ENCODE measurements around the gene GRIP1.
A peak's percentile ranks its signal among the peaks of the same experiment; 100 is the strongest.

Gene GRIP1

DNA sequence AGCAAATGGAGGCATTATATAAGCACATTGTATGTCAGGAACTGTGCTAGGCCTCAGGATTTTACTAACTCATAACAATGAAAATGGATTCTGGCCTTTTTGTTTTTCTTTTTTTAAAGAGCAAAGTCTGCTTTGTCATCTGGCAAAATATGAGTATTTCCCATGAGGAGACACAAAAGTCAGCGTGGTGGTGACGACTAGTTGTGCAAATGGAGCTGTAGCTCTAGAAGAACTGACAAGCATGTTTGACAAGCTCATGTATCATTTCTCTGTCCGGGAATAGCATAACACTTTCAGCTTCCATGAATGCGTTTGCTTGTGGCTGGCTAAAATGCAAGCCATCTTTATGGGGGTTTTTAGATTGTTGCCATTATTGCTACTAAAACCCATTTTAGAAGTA is 248.8 kb downstream of the GRIP1 start:
- DNase-seq = no peak

DNA sequence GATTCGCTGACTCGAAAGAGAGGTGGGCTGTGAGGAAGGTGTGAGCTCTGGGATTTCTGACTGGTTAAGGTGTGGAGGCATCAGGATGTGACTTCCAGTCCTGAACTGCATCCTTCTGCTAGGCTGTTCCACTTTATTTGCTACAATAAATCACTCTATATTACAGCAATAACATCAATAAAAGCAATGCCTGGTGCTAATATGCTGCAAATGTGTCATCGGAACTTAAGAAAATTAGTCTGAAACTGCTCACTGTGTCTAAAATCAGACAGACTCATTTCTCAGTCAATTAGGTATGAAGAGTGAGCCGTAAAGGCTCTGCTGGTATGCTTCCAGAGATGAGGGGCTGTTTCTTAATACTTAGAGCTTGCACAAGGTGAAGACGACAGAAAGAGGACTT is 250.0 kb downstream of the GRIP1 start:
- no peak for DNase-seq

DNA sequence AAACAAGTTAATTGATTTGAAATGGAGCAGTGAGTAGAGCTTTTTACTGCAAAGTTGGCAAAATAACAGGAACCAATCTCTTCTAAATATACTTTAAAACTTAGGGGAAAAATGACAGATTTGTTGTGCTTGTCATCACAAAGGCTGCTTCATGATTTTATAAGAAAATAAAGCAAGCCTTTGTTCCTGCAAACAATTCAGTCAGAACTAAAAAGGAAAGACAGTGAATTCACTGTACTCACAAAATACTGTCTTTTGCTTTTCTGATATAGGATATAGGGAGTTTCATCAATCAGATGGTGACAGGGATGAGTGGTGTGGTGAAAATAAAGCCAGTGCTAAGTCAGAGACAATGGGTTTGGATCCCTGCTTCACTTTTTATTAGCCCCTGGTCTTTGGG is 250.6 kb downstream of the GRIP1 start:
- DNase-seq = no peak

DNA sequence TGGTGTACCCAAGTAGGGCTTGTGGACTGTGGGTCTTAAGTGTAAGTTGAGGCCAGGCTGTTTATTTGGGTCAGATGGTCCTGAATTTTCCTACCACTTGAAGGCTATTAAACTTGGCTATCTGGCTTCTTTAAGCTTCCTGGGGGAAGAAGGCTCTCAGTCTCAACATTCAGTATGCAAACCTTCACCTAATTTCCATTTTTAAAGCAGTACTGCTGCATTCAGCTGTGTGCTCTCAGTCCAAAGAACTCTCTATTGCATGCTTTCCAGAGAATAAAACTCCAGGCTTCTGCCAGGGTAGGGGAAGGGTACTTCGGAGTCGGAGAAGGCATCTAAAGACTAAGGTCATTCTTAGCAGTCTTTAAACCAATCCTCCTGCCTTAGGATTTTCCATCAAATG is 252.2 kb downstream of the GRIP1 start:
- DNase-seq = no peak

DNA sequence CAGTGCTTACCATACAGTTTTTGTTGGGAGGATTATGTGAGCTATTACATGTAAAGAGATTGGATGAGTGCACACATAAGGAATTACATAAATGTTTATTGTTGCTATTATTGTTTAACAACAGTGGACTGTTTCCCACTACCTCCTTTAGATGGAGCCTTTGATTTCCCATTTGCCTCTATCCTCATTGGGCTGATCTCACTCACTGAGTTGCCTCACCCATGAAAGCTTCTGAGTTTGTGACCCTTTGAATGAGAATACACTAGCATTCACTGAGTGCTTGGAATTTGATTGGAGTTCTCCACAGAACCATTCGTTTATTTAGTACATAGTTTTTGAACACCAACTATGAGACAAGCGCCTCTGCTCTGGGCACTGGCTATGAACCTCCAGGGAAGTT is 255.6 kb downstream of the GRIP1 start:
- DNase-seq = no peak

DNA sequence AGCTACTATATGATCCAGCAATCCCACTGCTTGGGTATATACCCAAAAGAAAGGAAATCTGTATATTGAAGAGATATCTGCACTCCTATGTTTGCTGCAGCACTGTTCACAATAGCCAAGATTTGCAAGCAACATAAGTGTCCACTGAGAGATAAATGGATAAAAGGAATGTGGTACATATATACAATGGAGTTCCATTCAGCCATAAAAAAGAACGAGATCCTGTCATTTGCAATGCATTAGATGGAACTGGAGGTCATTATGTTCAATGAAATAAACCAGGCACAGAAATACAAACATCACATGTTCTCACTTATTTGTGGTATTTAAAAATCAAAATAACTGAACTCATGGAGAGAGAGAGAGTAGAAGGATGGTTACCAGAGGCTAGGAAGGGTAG is 260.0 kb downstream of the GRIP1 start:
- no peak for DNase-seq

DNA sequence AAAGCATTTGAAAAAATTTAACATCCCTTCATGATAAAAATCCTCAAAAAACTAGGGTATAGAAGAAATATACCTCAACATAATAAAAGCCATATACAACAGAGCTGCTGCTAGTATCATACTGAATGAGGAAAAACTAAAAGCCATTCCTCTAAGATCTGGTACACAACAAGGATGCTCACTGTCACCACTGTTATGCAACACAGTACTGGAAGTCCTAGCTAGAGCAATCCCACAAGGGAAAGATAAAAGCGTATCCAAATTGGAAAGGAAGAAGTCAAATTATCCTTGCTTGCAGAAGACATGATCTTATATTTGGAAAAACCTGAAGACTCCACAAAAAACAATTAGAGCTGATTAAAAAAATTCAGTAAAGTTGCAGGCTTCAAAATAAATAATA is 261.7 kb downstream of the GRIP1 start:
- no peak for DNase-seq

DNA sequence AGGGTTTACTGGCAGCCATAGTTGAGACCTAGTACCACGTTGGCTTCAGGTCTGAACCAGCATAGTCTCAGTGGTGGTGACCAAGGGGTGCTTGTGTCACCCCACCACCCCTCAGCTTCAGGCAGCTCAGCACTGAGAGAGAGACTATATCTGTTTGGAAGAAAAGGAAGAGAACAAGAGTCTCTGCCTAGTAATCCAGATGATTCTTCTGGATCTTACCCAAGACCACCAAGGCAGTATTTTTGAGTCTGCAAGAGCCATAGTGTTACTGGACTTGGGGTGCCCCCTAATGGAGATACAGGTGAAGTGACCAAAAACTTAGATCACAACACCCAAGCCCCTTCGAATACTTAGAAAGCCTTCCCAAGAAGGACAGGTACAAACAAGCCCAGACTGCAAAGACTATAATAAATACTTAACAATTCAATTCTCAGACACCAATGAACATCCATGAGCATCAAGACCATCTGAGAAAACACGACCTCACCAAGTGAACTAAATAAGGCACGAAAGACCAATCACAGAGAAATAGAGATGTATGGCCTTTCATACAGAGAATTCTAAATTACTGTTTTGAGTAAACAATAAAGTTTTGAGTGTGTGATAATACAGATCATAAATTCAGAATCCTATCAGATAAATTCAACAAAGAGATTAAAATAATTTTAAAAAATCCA is 269.5 kb downstream of the GRIP1 start:
- DNase-seq = peak; percentile 57

DNA sequence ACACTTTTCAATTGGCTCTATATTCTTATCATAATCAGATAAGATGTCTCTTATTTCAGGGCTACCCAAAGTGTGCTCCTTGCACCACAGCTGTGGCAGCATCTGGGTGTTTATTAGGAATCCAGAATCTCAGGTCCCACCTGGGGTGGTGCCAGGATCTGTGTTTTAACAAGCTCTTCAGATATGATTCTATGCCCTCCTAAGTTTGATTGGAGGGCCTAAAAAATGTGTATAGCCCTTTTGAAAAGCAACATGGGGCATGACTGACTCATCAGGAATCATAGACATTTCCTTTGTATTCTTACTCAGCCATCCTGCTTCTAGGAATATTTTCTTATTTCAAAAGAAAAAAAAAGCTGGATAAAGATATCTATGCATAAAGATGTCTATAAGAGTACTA is 273.5 kb downstream of the GRIP1 start:
- DNase-seq = no peak

DNA sequence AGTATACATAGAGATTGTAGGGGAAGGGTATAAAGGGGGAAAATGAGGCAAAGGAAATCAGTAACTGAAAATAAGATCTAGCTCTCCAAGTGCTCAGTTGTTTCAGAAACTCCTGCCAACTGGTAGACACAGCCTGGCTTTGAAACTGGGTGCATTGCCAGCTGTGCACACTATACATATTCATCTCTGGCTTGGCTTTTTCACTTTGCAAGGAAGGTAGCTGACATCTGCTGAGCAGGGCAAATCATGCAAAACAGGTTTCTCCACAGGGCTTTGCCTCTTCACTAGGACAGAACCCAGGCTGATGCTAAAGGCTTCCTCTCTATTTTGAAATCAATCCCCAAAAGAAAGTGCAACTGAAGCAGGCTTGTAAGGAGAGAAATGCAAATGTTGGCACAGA is 275.1 kb downstream of the GRIP1 start:
- peak; percentile 63 for DNase-seq

DNA sequence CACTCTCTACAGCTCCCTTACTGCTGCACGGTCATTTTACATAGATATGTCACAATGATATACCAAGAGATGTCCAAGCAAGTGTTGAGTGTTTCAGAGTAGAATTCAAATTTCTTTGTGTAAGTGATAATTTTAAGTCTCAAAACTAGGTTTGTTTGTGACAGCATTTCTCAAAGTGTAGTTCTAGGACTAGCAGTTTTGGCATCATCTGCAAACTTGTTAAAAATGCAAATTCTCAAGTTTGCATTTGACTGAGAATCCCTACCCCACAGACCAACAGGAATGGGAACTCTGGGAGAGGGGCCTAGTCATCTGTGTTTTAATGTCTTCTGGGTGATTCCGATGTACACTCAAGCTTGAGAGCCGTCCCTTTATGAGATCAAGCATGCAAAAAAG is 279.0 kb downstream of the GRIP1 start:
- DNase-seq = no peak

DNA sequence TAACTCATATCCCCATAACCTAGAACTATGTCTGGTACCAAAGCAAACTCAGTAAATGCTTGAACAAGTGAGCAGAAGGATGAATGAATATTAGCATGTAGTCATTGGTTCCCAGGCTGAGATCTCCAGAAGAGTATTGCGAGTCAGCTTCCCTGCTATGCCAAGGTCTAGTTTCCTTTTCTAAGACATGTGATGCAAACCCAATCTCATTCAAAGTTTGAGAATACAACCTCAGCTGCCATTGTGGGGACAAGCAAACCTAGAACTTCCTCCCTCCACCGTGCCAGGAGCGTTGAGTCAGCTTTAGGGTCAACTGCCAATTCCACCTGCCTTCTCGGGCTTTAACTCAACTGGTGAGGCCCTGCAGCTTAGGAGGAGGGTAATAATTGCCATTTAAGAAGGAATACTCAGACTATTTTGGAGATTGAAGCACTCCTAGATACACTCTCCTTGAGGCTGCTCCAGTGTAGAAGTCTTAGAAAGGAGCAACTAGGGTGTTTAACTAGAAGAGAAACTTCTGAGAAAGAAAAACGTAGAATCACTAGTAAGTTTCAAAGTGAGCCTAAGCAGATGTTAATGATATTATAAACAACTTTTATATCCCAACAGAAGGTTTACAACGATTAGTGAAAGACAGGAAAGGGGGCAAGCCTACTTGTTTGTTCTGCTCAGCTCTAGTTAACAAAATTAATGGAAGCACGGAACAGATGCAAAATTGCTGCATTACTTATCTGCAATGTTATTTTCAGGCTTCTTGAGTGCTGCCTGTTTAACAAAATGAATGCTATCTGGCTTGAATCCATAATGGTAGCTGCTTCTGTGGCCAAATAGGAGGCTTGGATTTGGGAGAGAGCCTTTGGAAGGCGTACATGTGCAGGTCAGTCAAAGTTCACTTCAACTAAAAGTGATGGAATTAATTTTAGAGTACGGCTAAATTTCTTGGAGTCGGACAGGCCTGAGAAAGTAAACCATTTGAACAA is 279.7 kb downstream of the GRIP1 start:
- peak; percentile 38 for DNase-seq

DNA sequence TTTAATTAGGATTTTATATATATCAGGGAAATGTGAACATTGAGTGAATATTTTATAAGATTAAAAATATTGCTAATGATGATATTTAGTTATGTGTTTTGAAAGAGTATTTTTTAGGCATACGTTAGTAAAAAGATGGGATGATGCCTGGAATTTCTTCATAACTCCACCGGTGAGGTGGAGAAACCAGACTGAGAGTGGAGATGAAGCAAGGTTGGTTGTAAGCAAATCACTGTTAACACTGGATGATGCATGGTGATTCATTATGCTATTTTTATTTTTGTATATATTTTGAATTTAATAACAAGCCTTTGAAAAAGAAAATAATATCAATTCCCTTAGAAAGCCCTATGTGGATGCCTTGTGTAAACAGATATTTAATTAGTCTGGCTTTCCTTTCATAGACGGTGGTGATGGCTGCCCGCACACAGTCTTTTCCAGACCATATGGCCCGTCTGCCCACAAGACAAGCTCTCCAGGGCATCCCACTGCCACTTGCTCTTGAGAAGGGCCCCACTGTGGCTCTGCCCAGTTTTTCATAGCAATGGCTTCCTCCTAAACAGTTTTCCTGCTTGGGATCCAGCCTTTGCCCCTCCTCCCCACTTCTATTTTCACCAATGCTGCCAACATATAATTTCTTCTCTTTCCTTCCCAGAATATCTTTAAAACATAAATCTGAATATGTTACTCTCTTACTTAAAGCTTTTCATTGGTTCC is 281.1 kb downstream of the GRIP1 start:
- DNase-seq = no peak

DNA sequence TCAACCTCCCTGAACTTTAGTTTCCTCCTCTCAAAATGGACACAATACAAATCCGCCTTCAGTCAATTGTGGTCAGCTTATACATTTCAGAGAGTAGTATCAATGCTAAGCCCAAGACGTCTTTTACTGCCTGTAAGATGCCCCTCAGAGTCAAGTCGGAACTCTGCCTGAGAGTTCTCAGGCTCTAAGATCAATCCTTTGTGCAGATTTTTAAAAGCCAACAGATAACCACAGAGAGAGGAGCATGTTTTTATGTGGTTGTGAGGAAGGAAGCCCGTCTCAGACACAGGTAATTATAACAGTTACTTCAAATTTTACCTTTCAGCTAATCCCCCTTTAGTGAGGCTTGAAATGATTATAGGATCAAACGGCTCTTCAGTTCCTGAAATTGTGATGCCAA is 285.0 kb downstream of the GRIP1 start:
- no peak for DNase-seq

DNA sequence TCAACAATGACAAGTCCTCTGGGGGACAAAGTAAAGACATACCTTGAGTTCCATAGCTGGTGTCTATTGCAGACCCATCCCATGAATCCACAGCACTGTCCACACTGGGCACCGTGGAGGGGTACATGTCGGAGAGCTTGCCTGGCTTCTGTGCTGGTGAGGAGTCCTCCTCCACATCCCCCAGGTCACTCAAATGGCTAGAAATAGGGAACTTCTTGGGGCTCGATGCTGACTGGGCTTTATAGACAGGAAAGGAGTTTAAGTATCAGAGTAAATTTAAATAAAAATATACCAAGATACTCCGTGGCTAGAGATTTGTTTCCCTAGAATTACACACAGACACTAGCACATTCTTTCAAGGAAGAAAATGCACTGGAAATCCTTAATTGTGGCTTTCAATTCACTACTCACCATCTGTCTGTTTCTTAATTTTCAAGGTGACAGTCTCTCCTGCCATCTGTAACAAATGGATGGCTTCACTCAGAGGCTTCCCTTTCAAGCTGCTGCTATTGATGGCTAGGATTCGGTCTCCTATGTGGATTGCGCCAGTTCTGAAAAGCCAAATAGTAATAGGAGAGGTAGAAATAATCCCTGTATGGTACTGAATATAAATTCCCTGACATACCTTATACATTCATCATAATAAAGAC is 286.5 kb downstream of the GRIP1 start:
- no peak for DNase-seq

DNA sequence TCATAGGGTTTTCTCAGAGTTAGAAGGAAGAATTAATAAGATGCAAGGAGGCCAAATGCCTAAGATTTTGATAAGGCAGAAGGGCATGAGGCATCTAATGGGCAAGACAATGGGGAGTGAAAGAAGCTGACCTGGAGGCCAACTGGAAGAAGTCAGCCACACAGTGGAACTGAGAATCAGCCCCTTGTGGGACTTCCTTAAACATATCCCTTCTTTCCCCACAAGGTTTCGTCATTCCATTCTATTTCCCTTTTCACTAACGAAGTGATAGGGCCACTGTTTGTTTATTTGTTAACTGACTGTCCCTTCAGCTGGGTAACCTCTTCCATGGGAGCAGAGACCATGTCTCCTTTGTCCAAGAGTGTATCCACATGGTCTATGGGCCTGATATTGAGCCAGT is 290.4 kb downstream of the GRIP1 start:
- DNase-seq = no peak

DNA sequence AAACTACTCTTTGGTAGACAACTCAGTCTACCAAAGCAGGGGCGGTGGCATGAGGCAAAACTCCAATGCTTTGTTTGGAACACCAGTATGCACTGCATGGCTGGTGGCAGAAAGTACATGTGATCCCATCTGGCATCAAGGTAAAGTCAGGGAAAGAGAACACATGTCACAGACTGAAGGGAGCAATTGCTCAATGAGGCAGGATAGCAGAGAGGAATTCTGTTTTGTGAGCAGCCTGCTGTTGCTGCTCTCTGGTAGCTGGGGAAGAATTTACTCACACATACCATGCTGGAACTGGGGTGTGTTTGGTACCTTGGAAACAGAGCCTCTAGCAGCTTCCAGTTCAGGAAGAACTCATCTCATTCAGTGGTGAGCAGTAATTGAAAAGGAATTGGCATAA is 291.8 kb downstream of the GRIP1 start:
- DNase-seq = no peak

DNA sequence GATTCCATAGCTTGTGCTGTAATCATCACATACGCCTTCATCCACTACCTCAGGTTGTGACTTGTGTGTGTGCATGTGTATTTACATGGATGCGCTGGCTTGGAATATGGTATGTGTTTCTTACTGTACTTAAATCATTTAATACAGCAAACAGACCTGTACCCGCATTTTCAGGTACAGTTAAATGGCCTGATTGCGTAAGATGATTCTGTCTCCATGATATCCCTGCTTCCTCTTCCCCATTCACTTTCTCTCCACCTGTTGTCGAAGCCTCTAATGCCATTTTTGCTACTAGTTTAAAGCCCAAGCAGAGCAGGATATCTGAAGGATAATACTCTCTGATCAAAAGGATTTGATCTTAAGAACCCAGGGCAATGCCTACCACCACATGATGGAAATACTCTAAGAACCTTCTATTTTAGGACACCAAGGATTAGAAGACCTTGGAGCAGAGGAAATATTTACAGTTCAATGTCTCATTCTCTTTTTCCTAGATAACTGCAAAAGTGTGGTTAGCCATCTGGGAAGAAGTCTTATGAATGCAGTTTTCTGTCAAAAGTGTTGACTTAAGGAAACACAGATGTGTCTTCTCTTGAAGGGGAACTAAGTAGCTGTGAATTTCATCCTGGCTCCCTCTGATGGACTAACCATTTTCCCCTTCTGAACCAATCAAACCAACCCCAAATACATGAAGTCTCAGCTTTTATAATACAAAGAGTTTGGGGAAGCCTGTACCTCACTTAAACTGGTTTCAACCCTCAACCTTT is 297.9 kb downstream of the GRIP1 start:
- no peak for DNase-seq

DNA sequence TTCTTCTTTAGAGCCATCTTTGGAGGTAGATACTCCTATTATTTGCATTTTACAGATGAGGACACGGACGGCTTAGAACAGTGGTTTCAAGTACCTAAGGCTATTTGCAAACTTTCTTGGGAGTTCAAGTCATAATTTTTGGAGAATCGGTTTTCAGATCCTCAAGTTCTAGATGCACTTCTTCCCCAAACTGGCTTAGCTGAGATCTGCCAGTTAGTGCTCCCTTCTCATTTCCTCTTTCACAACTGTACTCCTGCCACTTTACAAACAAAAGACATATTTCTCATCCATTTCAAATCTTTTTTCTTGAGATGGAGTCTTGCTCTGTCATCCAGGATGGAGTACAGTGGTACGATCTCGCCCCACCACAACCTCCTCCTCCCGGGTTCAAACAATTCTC is 299.3 kb downstream of the GRIP1 start:
- DNase-seq = no peak

DNA sequence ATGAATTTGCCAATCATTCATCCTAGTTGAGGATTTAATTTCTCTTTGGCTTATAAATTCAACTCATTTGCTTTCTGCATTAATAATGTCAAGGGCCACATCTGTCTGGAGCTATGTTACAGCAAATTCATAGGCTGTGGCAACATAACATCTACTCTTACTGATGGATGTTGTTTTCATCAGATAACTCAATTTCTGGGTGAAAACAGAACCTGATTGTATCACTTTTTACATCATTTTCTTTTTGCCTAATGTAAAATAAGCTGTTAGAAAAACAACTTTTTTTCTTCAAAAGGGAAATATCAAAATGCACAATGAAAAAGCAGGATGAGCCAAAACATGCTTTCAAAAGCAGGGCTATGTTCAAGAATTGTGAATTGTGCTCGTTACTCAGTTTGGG is 303.3 kb downstream of the GRIP1 start:
- no peak for DNase-seq

DNA sequence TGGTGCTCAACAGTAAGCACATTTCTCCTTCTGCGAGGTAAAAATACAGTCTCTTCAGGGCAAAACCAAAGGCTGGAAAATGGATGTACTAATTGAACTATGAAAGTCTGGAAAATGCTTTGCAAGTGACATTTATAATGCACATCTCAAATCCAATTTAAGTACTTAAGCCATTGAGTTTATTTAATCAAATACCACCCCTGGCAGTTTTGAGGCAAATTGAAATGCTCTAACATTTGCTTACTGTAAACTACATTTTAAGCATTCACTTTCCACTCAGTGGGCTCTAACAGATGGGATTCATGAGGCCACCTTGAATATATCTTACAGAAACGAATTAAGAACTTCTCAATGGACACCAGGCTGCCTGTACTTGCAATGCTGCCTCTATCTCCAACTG is 306.9 kb downstream of the GRIP1 start:
- DNase-seq = no peak

DNA sequence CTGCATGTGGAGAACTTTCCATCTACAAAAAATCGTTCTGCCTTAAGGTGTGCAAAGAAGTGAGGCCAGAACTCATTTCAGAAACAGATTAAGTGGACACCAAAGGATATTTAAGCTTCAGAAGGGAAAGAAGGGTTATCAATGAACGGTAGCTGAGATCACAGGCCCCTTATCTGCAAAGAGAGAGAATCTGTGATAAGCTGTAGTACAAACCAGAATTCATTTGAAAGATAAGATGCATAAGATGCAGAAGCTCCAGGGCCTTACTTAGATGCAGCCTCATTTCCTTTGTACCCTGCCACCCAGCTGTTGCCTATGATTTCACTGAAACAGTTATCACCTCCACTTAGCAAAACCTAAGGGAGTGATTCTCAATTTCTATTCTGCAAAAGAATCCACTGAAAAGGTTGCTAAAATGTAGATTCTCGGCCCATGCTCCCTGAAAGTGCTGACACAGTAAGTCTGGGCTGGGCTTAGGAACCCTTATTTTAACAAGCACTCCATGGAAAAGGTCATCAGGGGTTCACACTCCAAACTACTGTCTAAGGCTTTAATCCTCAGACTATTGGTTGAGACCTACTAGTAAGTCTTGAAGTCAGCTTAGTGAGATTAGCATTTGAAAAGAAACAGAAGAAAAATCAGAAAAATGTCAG is 311.7 kb downstream of the GRIP1 start:
- DNase-seq = peak; percentile 33

All from RPMI8226 (cell line).